ENCODE measurements around the gene CCDC7. TPM values are rescaled to one million over a fixed set of nuclear protein-coding genes. Genes with fewer than 3 reads are reported as not detected.

Gene CCDC7
- total and polyA plus RNA-seq, 10 of the 15 experiments (the other 5 are each of a cell fraction or from before 2014, with no cell fraction given), result 1.8 to 5.6 (median 3.4) TPM

DNA sequence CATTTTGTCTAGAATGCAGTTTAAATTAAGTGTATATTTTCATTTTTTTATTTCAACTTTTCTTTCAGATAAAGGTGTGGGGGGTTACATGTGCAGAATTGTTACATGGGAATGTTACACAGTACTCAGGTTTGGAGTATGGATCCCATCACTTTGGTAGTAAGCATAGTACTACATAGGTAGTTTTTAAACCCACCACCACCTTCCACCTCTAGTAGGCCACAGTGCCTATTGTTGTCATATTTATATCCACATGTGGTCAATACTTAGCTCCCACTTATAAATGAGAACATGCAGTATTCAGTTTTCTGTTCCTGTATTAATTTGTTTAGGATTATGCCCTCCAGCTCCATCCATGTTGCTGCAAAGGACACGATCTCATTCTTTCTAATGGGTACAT, 200.6 kb downstream of the CCDC7 start:
- no peak overlapping the region for H3K4me3 ChIP-seq
- no peak for FAIRE-seq
- H3K27ac ChIP-seq (ENCODE audit: control insufficient read depth, insufficient read depth), result no peak overlapping the region
- ChIA-PET POLR2A (no interaction called here), RAD21 (ENCODE audit: unreplicated experiment) (no interaction called here), CTCF (interaction anchor here (0.5 kb wide), 1 partner anchor 74 kb away, joined by 3 read pairs; no protein-coding TSS in a partner anchor), SMC1A (ENCODE audit: uncharacterized antibody, unreplicated experiment) (no interaction called here)
- no peaks in the 10 kb centered on the region for H3K79me2 ChIP-seq (ENCODE audit: control insufficient read depth, insufficient read depth, low read length)
- TF ChIP-seq MEF2B (IDR thresholded peaks at IDR 0.05; ENCODE audit: partially characterized antibody, poor library complexity, severe bottlenecking), result no peak
- TF ChIP-seq JUND (IDR thresholded peaks at IDR 0.05; ENCODE audit: low read depth, low read length), result no peak
- no peak for TF ChIP-seq EZH2 (IDR thresholded peaks at IDR 0.05; ENCODE audit: borderline replicate concordance, control insufficient read depth, low read depth, low read length)
- TF ChIP-seq ZNF622 (IDR thresholded peaks at IDR 0.05), result no peak
- TF ChIP-seq SIN3A (IDR thresholded peaks at IDR 0.05; ENCODE audit: low read depth, low read length), result no peak
- TF ChIP-seq HDAC6 (IDR thresholded peaks at IDR 0.05; ENCODE audit: unreplicated experiment), result no peak
- TF ChIP-seq CBX5 (IDR thresholded peaks at IDR 0.05; ENCODE audit: low read depth), result no peak
- TF ChIP-seq, protein P1, sequence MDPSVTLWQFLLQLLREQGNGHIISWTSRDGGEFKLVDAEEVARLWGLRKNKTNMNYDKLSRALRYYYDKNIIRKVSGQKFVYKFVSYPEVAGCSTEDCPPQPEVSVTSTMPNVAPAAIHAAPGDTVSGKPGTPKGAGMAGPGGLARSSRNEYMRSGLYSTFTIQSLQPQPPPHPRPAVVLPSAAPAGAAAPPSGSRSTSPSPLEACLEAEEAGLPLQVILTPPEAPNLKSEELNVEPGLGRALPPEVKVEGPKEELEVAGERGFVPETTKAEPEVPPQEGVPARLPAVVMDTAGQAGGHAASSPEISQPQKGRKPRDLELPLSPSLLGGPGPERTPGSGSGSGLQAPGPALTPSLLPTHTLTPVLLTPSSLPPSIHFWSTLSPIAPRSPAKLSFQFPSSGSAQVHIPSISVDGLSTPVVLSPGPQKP (IDR thresholded peaks at IDR 0.05; ENCODE audit: low read depth, low read length), result no peak
- no peak for TF ChIP-seq NR2F1 (conservative IDR thresholded peaks at IDR 0.05)
- TF ChIP-seq, protein P2, sequence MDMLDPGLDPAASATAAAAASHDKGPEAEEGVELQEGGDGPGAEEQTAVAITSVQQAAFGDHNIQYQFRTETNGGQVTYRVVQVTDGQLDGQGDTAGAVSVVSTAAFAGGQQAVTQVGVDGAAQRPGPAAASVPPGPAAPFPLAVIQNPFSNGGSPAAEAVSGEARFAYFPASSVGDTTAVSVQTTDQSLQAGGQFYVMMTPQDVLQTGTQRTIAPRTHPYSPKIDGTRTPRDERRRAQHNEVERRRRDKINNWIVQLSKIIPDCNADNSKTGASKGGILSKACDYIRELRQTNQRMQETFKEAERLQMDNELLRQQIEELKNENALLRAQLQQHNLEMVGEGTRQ (IDR thresholded peaks at IDR 0.05; ENCODE audit: borderline replicate concordance, low read depth, low read length), result no peak
- TF ChIP-seq HDGF (IDR thresholded peaks at IDR 0.05), result no peak
- no peak for TF ChIP-seq IRF4 (IDR thresholded peaks at IDR 0.05; ENCODE audit: low read depth, low read length)
- no peak for TF ChIP-seq FOS (IDR thresholded peaks at IDR 0.05; ENCODE audit: borderline replicate concordance, extremely low read depth, insufficient read length)
- no peak for TF ChIP-seq ATF7 (IDR thresholded peaks at IDR 0.05; ENCODE audit: low read depth)
- TF ChIP-seq, protein P3, sequence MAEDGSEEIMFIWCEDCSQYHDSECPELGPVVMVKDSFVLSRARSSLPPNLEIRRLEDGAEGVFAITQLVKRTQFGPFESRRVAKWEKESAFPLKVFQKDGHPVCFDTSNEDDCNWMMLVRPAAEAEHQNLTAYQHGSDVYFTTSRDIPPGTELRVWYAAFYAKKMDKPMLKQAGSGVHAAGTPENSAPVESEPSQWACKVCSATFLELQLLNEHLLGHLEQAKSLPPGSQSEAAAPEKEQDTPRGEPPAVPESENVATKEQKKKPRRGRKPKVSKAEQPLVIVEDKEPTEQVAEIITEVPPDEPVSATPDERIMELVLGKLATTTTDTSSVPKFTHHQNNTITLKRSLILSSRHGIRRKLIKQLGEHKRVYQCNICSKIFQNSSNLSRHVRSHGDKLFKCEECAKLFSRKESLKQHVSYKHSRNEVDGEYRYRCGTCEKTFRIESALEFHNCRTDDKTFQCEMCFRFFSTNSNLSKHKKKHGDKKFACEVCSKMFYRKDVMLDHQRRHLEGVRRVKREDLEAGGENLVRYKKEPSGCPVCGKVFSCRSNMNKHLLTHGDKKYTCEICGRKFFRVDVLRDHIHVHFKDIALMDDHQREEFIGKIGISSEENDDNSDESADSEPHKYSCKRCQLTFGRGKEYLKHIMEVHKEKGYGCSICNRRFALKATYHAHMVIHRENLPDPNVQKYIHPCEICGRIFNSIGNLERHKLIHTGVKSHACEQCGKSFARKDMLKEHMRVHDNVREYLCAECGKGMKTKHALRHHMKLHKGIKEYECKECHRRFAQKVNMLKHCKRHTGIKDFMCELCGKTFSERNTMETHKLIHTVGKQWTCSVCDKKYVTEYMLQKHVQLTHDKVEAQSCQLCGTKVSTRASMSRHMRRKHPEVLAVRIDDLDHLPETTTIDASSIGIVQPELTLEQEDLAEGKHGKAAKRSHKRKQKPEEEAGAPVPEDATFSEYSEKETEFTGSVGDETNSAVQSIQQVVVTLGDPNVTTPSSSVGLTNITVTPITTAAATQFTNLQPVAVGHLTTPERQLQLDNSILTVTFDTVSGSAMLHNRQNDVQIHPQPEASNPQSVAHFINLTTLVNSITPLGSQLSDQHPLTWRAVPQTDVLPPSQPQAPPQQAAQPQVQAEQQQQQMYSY (CRISPR knock-in tag; IDR thresholded peaks at IDR 0.05), result no peak
- no peak for TF ChIP-seq RCOR1 (conservative IDR thresholded peaks at IDR 0.05; ENCODE audit: low read depth, low read length)
- no peak for TF ChIP-seq SMAD1 (IDR thresholded peaks at IDR 0.05; ENCODE audit: low read depth, partially characterized antibody)
- no peak for TF ChIP-seq POLR2A (IDR thresholded peaks at IDR 0.05; ENCODE audit: low read depth, low read length)
- BruUV-seq (replicated peaks), result no TSS peak
- ATAC-seq, result no peak
- intact Hi-C loops (cut with micrococcal nuclease; ENCODE audit: unreplicated experiment), result no loop called here
- no peak for DNase-seq (ENCODE audit: low read depth, low spot score)
- H3K9me3 ChIP-seq (replicated peaks; ENCODE audit: control insufficient read depth, insufficient read depth, low read length), result no peaks in the 10 kb centered on the region; the same call in 2 of the 3 replicates
- H3K9ac ChIP-seq (ENCODE audit: control insufficient read depth, insufficient read depth, low read length), result no peak overlapping the region
- no peaks in the 10 kb centered on the region for H4K20me1 ChIP-seq (ENCODE audit: control insufficient read depth, insufficient read depth)
- H3K36me3 ChIP-seq (ENCODE audit: control insufficient read depth in 2 of 2, insufficient read depth in 2 of 2, low read length in 1 of 2), result no peaks in the 10 kb centered on the region
- 80% methylated on average over 1 of the region's 1 CpG for WGBS (ENCODE audit: insufficient coverage, insufficient replicate concordance, low lambda C conversion rate, missing lambda C conversion rate)
- no peaks in the 10 kb centered on the region for H3K27me3 ChIP-seq (replicated peaks in 1 of 2; ENCODE audit: control insufficient read depth in 2 of 2, insufficient read depth in 2 of 2, low read length in 1 of 2)
- H3K4me1 ChIP-seq (ENCODE audit: control insufficient read depth, insufficient read depth, low read length), result no peaks in the 10 kb centered on the region; the same call in 1 of the 2 replicates
- no peak overlapping the region for H3K4me2 ChIP-seq (ENCODE audit: control insufficient read depth, insufficient read depth)
- H2AFZ ChIP-seq (ENCODE audit: control insufficient read depth, low read depth, low read length), result no peak overlapping the region
- in situ Hi-C loops (cut with MboI), result no loop called here
